HTERT RPE-1 (cell line): Measurements from ENCODE around the gene TMEM200B.
"Not testable (repeated sequence)": the region's sequence is repeated elsewhere in the genome, so short reads cannot be mapped to it uniquely, and the experiment has no call there.

ENCODE experiments used
- in situ Hi-C: fragments of 300-500 bp; cut with MboI; formaldehyde crosslinking; loops from 4 replicates; pipeline ENCODE4 v1.14.3; 2020; ENCODE audit warnings: low sequenced_read_pairs

TMEM200B gene

DNA sequence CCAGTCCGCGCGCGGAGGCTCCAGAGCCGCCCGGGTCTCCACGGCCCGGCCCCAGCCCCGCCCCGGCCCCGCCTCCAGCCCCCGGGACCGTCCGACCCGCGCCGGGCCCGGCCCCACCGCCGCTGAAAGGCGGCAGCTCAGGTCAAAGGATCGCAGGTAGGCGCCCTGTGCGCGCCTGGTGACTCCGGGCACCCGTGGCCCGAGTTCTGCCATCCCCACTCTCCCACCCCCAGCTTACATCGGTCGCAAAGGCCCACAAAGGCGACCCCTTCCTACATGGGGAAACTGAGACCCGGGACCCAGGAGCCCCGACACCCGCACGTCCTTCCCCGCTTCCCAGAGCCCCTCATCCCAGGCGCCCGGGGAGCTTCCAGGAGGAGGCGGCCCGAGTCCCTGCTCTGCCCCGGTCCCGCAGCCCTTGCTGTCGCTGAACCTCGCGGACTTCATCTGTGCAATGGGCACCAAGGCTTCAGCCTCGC is at the start of gene TMEM200B:
Gene TMEM200B, minus strand, starts transcription at position 17 of the 479 bp plus-strand sequence. CDS start 2,075 bp downstream, outside the sequence.
- in situ Hi-C loops: no loop called here

DNA sequence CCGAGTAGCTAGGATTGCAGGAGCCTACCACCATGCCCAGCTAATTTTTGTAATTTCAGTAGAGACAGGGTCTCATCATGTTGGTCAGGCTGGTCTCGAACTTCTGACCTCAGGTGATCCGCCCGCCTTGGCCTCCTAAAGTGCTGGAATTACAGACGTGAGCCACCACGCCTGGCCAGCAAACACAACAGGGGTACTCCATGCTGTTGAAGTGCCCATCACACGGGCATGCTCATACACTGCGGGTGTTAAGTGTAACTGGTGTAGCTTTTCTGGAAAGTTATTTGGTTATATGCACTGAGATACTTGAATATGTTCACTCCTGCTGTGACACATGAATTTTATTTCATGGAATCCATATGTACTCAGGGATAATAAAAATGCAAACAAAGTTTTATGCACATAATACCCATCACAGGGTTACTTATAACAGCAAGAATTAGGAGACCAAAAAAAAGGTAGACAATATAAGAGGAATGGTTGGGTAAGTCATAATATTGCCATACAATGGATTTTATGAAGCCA is 48.8 kb upstream of the TMEM200B start:
- in situ Hi-C loops: no loop called here

DNA sequence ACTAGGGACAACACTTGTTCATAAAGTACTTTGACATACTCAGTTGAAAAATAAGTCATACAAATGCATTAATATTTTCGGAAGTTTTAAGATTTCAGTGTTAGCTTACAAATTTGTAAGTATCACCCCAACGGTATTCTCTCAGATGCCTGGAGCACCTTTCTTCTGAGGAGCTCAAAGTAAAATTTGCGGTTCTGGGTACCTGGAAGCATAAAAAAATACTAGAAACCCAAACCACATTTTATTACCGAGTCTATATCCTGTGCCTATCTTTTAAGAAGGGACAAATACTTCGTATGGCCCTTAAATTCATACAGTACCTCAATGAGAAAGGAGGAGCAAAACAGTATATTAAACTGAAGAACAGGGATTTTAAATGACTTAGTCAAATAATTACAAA is 47.8 kb upstream of the TMEM200B start:
- in situ Hi-C loops: no loop called here

DNA sequence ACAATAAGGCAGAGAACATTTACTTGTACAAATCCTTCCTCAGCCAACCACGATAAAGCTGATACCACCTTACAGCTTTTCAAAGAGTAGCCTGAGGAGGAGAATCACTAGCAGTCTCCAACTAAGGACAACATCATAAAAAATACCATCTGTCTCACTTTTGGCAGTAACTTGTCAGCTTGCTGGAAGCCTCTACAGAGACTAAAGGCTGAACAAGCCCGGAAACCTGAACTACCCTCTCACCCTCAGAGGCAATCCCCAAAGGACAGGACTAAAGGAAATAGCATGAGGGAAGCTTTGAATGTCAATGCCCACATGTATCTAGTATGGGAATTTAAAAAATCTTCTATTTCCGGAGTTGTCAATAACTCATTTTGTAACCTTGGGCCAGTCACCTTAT is 47.4 kb upstream of the TMEM200B start:
- in situ Hi-C loops: no loop called here

DNA sequence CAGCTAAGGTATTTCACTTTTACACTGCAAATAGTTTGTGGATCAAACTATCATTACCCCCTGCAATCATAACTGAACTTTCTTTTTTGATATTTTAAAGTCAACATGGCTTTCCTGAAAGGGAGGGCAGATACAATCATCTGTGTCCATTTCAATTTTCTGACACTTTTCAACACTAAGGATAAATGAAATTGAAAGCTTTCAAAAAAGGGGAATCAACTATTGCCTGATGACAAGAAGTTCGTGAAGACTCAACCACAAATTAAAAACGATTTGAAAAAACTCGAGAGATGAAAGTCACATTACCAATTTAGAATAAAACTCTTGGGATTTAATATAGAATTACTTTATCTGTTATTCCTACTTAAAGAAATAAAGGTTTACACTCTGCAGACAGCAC is 46.3 kb upstream of the TMEM200B start:
- in situ Hi-C loops: no loop called here

DNA sequence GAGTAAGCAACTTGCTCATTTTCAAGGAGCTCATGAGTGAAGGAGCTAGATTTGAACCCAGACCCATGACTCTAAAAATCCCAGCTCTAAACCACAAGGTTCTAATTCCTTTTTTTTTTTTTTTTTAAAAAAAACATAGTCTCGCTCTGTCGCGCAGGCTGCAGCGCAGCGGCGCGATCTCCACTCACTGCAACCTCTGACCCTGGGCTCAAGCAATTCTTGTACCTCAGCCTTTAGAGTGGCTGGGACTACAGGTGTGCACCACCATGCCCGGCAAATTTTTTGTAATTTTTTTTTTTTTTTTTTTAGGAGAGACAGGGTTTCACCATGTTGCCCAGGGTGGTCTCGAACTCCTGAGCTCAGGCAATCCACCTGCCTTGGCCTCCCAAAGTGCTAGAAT is 44.2 kb upstream of the TMEM200B start:
- in situ Hi-C loops: no loop called here

DNA sequence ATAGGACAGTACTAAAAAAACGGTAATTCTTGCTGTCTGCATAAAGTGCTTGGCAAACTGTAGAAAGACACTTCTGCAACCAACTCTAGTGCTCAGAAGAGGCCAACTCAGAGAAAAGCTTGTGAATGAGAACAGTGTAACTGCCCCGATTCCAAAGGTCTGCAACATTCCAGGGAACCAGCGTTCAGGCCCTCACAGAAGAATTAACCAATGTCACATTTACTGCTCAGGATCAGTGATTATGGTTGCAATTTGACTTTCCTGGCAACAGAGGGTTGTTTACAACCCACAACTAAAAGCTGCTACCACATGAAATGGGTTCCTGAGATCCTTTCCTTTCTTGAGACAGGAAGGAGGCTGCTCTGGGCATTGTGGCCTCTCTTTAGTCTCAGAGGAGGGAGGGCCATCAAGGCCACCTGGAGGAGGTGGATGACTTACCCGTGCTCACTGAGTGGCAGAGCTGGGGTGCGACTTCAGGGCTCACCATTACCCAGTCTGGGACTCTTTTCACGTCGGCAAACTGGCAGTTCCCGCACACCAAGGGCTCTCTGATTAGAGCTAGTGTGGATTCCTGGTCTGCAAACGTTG is 42.7 kb upstream of the TMEM200B start:
- in situ Hi-C loops: no loop called here

DNA sequence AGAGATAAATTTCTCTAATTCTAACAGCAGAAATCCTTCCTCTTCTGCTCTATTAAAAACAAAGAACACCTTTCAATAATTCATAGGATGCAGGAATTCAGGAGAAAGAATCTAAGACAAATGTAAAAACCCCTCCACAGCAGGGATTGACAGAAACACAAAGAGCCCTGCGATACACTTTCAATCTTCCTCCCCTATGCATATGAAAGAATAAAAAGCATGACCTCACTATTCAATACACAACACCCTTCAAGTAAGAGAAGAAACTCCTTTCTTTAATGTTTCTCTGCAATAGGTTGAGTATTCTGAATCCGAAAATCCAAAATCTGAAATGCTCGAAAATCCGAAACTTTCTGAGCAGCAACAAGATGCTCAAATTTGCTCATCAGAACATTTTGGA is 40.9 kb upstream of the TMEM200B start:
- in situ Hi-C loops: no loop called here

DNA sequence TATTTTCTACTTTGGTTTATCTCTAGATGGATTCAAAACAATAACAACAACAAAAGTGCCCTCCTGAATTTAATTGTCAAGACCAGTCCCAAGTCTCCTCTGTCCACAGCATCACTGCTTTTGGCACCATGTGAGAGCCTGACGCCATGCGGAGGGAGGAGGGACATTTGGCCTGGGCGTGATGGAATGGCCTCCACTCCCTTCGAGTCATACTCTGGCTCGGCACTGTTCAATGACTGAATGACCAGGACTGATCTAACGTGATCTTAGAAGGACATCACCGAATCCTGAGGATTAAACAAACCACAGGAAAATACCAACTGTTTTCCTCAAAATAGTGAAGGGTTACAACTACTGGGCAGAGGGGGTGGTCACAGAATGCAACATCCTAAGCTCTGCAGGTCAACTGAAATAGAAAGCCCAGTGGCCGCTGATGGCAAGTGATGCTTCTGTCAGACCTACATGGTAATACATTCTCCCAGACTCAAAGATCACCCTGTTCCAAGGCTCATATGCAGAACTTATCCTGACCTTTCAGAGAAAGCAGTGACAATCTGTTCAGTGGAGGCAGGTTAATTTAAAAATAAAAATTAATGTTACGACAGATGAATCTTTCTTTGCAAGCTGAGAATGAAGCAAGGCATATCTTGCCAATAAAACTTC is 38.9 kb upstream of the TMEM200B start:
- in situ Hi-C loops: no loop called here

DNA sequence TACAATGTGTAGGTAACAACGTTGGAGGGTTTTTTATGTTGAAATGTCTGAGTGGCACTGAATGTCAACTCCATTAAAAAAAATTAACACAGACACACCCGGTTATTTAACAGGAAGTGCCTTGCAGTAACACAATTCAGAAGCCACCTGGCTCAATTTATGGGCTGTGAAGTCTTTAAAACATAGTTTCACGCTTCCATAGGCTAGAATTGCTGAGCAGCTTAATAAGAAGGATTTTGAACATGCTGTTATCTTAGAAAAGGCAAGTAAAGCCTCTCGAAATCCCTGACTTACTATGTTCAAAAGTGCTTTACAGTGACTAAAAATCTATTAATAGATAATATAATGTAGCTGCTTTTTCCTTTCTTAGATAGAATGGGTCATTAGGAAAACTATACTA is 38.3 kb upstream of the TMEM200B start:
- in situ Hi-C loops: no loop called here

DNA sequence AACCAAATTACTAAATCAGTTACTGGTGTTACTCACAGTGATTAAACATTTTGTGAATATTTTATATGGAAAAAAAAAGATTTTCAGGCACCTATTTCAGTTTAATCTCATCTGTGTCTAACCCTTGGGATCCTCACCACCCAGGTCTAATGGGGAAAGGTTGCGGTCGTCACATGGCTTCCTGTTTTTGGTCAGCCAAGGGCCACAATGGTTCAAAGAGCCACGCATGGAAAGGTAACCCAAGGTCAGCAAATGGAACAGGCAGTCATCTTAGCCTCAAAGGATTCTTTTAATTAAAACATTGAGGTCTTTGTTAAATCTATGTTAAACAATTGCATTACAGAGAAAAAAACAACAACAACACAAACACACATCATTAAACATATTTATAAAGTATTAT is 36.1 kb upstream of the TMEM200B start:
- in situ Hi-C loops: no loop called here

DNA sequence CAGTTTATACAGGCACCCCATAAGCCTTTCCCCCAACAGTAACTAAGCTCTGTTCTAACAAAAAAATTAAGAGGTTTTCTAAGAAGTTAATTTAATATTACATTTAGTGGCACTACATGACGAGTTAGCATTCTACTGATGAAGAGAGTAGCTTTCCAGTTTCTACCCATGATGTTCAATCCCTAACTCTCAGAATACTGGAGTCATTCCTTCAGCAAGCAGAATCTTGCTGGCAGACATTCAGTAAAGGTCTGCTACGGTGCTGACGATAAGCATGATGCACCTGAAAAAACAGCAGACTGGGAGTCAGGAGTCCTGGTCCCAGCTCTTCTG is 33.5 kb upstream of the TMEM200B start:
- in situ Hi-C loops: no loop called here

DNA sequence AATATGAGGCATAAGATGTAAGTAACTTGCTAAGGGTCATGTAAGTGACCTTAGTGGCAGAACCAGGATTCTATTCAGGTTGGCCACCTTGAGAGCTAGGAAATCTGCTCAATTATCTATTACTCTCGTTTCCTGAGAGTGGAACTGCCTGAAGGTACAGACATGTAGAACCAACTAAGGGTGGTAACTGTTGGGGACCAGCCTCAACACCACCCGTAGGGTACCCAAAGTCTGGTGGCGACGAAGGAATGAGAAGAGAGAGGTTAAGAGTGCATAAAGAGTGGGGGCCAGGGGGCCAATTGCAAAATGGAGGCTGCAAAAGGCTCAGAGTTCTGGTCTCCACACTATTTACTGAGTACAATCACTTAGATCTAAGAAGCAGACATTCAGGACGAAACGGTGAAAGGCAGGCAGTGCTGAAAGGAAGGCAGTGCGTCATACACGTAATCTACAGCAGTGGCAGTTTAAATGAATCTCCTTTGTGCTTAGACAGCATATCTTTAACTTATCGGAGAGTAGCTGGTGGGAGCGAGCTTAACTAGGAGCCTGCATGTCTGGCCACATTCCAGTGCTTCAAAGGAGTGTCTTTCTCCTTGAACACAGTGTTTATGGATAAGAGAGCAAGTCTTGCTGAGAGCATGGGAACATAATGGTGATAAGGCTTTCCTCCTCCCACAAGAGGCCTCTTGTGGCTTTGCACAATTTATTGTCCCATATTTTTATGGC is 33.0 kb upstream of the TMEM200B start:
- in situ Hi-C loops: no loop called here

DNA sequence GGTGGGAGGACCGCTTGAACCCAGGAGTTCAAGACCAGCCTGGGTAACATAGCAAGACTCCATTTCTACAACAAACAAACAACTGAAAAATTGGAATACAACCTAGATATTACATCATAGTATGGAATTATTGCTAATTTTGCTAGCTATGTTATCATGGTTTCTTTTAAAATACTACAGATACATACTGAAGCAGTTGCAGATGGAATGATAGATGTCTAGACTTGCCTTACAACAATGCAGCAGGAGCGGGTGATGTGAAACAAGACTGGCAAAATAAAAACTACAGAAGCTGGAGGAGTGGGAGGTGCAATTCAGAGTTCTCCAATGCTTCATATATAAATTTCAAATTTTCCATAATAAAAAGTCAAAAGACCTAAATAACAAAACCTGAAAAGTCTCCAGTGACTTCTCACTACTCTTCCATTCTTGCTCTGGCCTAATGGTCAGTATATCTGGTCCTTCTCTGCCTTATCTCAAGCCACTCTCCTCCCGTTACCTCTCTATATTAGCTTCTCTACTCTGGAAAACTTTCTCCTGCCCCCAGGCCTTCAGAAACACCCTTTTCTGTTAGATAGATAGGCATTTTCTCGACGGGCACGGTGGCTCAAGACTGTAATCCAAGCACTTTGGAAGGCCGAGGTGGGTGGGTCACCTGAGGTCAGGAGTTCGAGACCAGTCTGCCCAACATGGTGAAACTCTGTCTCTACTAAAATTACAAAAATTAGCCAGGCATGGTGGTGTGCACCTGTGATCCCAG is 28.5 kb upstream of the TMEM200B start:
- in situ Hi-C loops: no loop called here

DNA sequence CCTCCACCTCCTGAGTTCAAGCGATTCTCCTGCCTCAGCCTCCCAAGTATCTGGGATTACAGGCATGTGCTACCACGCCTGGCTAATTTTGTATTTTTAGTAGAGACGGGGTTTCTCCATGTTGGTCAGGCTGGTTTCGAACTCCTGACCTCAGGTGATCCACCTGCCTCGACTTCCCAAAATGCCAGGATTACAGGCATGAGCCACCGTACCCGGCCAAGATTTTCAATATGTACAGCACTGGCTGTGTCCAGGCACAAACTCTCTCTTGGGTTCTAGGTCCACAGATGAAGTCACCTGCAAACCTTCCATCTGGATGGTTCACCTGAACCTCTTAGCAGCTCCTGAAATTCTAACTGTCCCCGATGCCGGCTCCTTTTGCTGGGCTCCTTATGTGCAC is 26.6 kb upstream of the TMEM200B start:
- in situ Hi-C loops: not testable (repeated sequence)

DNA sequence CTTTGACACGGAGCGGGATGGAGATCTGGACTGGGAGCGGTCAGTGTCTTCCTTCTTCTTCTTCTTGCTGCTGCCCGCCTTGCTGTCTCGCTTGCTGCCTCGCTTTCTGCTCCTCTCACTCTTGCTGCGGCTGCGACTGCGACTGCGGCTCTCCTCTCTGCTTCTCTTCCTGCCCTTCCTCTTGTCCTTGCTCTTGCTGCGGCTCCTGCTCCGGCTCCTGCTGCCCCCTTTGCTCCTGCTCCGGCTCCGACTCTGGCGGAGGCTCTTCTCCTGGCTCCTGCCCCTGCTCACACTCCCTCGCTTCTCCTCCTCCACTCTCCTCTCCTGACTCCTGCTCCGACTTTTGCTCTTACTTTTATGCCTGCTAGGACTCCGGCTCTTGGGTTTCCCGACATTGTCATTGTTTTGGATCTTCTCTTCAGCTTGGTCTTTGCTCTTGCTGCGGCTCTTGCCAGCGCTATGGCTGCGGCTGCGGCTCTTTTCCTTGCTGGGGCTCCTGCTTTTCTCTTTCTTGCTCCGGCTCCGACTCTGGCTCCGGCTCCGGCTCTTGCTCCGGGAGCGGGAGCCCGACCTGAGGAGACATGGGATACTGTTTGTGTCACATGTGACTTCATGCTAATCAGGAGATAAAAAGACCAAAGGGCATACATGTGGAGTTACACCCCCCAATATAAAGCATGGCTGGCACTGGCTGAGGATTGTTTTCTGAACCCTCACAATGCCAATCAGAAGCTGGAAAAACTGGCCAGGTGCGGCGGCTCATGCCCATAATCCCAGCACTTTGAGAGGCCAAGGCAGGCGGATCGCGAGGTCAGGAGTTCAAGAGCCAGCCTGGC is 25.2 kb upstream of the TMEM200B start:
- in situ Hi-C loops: no loop called here

DNA sequence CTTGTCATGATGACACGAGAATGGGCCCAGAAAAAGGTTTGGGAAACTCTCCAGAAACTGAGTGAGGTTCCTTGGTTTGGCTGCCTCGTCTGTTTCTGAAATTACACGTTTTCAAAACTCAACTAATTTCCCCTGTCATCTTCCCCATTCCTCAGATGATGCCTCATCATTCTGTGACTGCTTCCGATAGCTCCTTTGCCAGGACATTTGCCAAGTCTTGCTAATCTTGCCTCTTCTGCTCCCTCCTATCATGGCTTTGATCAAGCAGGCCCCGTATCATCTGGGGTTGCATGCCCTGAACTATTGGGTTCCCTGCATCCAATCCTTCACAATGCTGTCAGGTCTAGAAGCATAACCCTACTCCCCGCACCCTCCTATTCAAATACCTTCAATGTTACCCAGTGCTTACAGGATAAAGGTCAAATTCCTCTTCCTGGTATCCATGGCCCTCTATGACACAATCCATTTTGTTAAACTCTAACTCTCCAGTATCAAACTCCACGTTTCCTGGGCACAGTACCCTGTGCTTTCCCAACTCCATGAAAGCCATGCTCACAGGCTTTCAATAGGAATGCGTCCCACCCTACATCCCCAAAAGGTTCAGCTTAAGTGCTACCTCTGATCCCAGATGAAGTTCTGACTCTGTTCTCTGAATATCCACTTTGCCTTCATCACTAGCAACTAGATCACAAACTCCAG is 22.2 kb upstream of the TMEM200B start:
- in situ Hi-C loops: no loop called here

DNA sequence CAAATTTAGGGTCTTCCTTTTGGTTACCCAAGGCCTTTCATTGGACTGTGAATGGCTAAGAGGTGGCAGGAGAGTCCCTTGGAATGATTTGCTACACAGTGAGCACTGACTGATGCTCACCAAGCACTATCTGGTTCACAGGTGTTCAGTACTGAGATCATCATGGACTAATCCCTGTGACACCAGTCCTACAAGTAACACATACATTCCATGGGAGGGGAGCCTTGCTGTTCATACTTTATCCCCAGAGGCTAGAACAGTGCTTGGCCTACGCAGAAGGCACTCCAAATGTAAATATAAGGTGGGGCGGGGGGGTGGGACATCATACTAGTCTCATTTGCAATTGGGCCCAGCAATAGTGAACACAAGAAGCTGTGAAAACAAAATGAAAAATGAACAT is 20.5 kb upstream of the TMEM200B start:
- in situ Hi-C loops: no loop called here

DNA sequence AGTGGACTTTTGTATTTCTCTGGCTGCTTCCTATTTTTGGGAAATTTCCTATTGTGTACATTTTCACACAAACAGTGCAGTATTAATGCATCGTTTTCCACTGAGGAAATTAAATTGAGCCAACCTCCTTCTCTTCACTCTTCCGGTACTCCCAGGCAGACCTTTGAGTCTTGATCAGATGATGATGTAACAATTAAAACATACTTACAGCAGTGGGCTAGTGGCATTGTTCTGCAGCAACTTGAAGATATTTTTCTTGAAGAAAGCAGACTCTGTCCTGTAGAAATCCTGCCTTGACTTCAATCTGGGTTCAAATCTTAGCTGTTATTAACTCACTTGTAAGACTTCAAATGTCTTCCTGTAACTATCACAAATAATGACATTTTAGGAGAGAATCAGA is 19.0 kb upstream of the TMEM200B start:
- in situ Hi-C loops: no loop called here

DNA sequence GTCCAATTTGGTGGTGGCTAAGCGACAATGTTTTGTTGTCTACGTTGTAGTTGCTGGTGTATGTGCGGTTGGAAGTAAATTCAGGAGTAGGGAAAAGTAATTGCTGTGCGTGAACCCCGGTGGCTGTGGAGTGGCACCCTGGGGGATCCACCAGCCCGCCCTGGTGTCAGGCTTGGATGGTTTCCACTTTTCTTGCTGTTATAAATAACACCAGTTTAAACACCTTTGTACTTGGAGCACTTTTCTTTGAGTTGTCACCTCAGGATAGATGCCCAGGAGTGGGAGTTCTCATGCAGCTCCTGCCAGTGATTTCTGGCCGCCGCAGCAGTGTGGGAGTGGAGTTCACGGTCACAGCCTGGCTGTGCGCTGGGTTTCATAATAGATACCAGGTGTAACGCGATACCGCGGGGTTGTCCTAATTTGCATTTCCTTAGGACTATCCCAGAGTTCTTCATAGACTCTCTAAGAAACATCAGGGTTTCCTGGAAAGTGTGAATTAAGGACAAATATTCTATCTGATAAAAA is 12.8 kb upstream of the TMEM200B start:
- in situ Hi-C loops: no loop called here
